GM18861 (cell line): Measurements from ENCODE around the gene MTFP1.
"Not testable (repeated sequence)": the region's sequence is repeated elsewhere in the genome, so short reads cannot be mapped to it uniquely, and the experiment has no call there.

ENCODE experiments used
- ATAC-seq: cut with Tn5 transposase; IDR thresholded peaks from one replicate; pipeline ENCODE4 v1.9.1; 2021; ENCODE audit not compliant: unreplicated experiment

MTFP1 gene

DNA sequence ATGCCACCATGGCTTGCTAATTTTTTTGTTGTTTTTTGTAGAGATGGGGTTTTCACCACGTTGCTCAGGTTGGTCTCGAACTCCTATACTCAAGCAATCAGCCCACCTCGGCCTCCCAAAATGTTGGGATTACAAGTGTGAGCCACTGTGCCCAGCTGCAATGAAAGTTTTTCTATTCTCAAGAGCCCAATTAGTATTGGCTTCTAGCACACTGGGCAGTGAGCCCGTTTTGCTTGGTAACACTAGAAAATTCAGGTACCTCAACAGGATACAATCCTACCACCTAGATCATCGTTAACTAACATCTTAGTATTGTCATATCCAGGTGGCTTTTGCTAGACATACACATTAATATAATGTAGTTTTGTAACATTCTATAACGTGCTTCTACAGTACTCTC is 27.3 kb downstream of the MTFP1 start:
- ATAC-seq = no peak

DNA sequence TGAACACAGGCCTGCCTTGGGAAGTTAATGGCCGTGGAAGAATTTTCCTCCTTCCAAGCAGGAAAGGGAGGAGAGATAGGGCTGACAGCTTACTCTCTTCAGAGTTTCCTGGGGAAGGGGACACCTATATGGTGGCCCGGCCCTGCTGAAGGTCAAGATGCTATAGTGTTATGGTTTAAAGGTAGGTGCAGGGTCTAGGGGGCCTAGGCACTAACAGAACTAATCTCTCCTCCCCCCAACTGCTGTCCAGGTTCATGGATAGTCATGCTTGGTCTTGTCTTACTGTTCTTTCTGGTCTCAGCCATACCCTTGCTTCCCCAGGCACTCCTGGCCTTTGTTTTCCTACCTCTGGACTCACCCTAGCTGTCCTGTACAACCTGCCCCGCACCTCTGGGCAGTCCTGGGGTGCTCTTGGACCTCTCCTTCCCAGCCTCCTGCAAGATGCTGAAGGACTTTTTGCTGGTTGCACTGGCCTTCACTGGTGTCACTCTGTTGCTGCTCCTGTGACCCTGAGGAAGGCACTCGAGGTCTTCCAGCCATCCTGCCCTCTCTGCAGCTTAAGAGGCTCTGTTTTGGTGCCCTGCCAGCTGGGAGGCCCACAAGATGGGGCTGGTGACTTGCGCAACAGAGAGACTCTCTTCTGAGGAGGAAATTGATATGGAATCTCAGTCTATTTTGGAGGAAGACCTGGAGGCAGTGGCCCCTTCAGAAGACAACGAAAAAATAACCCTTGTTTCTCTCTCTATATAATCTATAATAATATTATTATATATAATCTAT is 28.4 kb downstream of the MTFP1 start:
- ATAC-seq = no peak

DNA sequence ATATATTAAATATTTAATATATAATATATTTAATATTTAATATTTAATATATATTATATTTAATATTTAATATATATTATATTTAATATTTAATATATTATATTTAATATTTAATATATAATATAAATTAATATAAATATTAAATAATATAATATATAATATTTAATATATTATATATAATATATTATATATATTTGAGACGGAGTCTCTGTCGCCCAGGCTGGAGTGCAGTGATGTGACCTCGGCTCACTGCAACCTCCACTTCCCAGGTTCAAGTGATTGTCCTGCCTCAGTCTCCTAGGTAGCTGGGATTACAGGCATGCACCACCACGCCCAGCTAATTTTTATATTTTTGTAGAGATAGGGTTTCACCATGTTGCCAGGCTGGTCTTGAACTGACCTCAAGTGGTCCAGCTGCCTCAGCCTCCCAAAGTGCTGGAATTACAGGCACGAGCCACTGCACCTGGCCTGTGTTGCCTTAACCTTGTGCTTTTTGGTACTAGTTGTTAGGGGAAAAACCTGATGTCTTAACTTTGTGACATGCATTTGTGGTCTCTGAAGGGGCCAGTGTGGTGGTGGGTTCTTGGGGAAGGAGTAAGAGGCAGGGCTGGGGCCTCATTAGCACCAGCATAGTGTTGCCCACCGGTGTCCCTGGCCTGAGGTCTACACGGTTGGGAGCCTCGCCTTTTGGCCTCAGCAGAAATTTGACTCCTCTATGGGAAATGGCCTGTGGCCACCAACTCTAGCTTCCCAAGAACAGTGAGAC is 29.7 kb downstream of the MTFP1 start:
- ATAC-seq = no peak

DNA sequence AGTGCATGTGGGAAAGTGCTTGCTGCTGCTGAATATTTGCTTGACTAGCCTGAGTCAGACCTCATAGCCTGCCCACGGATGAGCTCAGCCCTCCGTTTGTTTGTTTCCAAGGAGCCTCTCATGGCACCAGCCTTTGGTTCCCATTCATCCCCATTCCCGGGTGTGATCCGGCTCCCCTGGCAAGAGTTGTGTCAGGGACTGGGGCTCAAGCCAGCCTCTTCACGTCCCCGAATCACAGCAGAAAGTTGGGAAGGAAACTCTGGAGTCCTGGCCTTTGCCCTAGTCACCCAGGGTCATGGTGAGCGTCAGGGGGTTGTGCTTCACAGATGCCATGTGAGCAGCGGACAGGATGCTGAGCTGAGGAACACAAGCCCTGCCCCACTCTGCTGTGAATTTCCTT is 32.4 kb downstream of the MTFP1 start:
- no peak for ATAC-seq

DNA sequence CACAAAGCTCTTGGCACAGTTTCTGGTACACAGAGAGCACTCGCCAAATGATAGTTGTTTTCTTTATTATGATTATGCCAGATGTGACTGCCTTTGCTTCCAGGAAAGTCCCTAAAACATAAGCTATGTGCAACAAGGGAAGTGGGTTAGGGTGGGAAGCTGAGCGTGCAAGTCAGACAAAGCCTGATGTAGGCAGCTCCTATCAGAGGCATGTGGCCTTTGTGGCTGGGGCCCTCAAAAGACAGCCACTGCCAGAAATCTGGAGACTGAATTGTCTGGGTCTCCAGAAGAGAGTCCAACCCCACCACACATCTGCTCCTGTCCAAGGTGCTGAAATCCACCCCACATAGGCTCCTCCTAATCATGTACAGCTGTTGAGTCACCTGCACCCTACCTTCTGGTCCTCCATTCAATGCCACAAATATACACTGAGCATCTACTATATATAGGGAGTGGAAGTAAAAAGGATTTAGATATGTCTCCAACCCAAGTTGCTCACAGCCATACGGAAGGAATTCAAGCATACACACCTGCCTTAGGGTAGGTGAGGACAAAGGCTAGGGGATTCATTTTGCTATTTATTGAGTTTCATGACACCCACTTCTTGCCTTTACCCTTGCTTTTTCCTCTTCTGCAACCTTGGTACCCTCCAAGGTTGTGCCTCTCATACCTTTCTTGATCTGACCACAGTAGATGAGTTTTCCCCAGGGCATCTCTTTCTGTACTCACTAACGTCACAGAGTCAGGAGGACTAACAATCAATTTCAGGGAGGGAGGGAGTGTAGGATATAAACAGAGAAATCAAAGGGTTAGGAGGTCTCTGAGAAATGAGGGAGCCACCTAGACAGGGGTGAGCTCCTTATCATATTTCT is 33.8 kb downstream of the MTFP1 start:
- no peak for ATAC-seq

DNA sequence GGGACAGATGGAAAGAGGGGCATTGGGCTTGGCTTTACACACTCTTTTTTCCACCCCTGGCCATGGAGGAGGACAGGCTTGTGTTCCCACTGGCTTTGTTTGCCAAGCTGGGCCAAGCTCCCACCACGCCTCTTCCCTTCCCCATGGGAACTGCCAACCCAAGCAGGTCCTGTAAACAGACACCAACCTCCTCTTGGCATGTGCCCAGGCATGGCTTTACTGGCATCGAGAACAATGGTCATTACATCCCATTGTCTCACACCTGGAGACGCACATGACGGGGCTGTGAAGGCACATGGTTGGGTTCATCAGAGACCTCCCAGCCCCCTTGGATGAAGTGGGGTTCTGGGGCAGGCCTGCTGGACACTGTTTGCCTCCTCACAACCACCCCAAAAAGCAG is 34.6 kb downstream of the MTFP1 start:
- ATAC-seq = no peak

DNA sequence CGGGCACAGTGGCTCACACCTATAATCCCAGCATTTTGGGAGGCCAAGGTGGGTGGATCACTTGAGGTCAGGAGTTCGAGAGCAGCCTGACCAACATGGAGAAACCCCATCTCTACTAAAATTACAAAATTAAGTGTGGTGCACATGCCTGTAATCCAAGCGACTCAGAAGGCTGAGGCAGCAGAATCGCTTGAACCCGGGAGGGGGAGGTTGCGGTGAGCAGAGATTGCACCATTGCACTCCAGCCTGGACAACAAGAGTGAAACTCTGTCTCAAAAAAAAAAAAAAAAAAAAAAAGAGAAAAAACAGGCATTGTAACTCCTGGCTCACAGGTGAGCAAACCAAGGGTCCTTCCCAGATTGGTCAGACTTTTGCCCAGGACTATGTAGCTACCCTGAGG is 35.0 kb downstream of the MTFP1 start:
- ATAC-seq = not testable (repeated sequence)

DNA sequence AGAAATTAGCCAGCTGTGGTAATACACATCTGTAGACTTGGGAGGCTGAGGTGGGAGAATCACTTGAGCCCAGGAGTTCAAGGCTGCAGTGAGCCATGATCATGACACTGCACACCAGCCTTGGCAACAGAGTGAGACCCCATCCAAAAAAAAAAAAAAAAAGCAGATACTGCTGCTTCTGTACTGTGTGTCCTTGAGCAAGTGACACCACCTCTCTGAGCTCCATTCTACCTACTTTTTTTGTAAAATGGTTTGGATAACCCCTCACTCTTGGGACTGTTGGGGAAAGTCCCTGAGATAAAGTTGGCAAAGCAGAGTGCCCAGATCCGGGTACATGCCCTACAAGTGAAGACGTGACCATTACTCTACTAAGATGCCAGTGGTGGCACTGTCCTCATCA is 43.6 kb downstream of the MTFP1 start:
- no peak for ATAC-seq

DNA sequence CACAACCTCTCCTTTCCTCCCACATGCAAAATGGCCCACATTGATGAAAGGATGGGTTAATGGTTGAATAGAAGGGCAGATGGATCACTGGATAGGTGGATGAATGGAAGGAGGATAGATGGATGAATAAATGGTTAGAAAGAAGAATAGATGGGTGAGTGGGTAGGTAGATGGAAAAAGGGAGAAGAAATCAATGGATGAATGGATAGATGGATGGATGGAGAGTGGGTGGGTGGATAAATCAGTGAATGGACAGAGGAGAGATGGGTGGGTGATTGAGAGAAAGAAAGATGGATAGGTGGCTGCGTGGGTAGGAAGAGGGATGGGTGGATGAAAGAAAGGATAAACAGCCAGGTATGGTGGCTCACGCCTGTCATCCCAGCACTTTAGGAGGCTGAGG is 45.1 kb downstream of the MTFP1 start:
- ATAC-seq = no peak

DNA sequence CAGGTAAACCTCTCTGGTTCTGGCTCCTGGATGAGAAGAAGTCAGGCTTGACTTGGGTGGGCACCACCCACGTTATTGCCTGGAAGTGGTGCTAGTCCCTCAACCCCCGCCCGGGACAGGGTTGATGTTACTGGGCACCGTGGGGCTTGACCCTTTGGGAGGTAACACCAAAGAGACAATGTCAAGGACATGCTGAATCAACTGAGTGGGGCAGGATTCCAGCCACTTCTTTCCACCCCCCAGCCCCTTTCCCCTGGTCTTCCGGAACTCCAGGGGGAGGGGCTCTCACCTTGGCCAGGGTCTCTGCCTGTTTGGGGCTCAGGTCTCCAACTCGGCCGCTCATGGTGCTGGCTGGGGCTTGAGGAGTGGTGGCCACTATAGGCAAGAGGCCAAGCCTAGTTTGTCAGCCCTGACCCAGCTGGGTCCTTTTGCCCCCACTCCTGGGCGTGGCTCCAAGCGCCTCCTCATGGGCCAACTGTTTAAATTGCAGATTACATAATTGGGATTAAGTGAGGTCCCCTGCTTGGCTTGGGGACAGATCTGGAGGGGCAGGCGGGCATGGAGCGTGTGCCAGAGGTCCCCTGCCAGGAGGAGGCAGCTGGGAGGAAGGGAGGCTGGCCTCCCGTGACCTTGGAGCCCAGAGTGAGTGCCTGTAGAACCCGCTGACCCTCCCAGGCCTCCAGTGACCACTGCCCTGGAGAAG is 46.2 kb downstream of the MTFP1 start, which contains the start of gene SEC14L3:
Gene SEC14L3 (minus strand): TSS at position 402 of the 703 bp plus-strand sequence. CDS start 59 bp downstream, at position 343.
- no peak for ATAC-seq

DNA sequence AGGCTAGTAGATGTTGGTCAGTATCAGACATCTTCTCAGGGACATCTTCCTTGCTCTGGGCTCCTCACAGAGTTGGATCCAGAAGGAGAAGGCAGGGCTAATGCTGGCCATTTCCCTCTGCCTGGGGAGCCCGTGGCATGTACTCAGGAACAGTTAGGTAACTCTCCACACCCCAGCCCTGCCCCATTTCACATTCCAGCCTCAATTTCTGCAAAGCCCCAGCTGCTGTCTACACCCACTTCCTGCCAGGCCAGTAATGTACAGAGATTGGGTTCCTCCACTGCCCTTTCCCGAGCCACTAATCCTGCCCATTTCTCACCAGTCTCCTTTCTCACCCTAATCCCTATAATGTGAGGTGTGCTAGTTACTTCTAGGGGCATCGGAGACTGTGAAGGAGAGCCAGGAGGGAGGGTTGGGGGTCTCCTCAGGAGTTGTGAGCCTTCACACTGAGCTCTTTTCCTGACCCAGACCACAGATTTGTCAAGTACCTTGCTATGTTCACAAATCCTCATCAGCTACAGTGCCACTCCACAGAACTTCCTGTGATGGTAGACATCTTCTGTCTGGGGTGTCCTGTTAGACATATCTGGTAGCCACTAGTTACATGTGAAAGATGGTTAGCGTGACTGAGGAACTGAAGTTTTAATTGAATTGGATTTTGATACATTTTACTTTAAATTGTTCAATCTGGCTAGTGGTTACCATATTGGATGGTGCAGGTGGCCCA is 47.6 kb downstream of the MTFP1 start:
- ATAC-seq = no peak

DNA sequence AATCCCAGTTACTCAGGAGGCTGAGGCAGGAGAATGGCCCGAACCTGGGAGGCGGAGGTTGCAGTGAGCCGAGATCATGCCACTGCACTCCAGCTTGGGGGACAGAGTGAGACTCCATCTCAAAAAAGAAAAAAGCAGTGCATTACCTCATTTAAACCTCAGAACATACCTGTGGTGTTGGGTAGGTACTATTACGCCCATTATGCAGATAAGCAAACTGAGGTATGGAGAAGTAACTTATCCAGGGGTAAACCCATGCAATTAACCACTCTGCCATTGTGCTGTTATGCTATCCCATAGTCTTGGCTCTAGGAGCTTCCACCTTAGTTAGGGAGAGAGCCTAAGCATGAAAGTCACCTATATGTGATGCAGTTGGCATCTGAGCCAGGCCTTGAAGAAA is 48.6 kb downstream of the MTFP1 start:
- ATAC-seq = no peak

DNA sequence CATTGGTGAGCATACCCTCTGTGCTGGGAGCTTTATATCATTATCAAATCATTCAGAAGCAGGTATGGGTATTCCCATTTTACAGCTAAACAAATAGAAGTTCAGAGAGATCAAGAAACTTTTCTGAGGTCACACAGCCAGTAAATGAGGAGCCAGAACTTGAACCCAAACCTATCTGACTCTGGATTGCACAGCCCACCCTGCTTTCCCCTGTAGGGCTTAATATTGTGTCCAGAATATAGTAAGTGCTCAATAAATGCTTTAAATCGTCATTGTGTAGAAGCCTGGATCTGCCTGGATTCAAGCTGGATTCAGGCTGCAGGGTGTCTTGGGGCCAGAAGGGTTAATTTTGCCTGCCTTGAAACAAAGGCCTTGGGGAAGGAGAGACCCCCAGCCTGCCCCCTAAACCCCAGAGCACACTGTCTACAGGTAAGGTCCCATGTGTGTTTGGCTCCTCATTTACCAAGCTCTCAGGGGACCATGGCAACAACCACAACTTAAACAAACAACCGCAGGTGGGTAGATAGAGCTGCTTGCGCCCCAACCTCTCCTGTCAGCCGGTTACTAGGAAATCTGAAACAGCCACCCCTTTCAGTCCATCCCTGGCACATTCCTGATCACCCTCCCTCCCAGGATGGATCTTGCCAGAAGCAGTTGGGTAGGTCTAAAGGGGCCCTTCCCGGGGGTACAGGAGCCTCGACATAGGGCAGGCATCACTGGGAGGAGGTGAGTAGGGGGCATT is 49.3 kb downstream of the MTFP1 start:
- ATAC-seq = no peak
